SK-N-SH (cell line): Measurements from ENCODE around the gene ARMC9.

Source experiments
- CTCF ChIP-seq: fragments of 200-600 bp; sonication (generic); IDR thresholded peaks from 2 replicates; pipeline ENCODE4 v1.6.1; 2017; ENCODE audit warnings: antibody characterized with exemption, mild to moderate bottlenecking, moderate library complexity
- EP300 ChIP-seq, 2 experiments: IDR thresholded peaks; 2 replicates each; pipeline versions ENCODE4 v1.4.0 to v1.6.1; 2012; ENCODE audit warnings: borderline replicate concordance in 1 of 2, low read depth in 1 of 2, low read length in 1 of 2
- JUND ChIP-seq: IDR thresholded peaks from 2 replicates; pipeline ENCODE4 v1.4.0; 2012
- MEF2A ChIP-seq: IDR thresholded peaks from 2 replicates; pipeline ENCODE4 v1.4.0; 2012; ENCODE audit warnings: low read depth, borderline replicate concordance
- MXI1 ChIP-seq: IDR thresholded peaks from 2 replicates; pipeline ENCODE4 v1.6.1; 2012; ENCODE audit warnings: mild to moderate bottlenecking, low read depth, low read length, improper control_type of control experiment
- POLR2AphosphoS5 ChIP-seq: IDR thresholded peaks from 2 replicates; pipeline ENCODE4 v1.6.1; 2012; ENCODE audit warnings: low read depth, low read length
- RAD21 ChIP-seq: IDR thresholded peaks from 2 replicates; pipeline ENCODE4 v1.6.1; 2012; ENCODE audit warnings: mild to moderate bottlenecking, low read length
- RFX5 ChIP-seq: IDR thresholded peaks from 2 replicates; pipeline ENCODE4 v1.6.1; 2012; ENCODE audit warnings: mild to moderate bottlenecking, improper control_type of control experiment, low read length
- SMC3 ChIP-seq: IDR thresholded peaks from 2 replicates; pipeline ENCODE4 v1.6.1; 2012; ENCODE audit warnings: low read depth, low read length, improper control_type of control experiment
- TAF1 ChIP-seq: IDR thresholded peaks from 2 replicates; pipeline ENCODE4 v1.6.1; 2012; ENCODE audit warnings: low read depth, mild to moderate bottlenecking, low read length, moderate library complexity, borderline replicate concordance
- USF1 ChIP-seq: IDR thresholded peaks from 2 replicates; pipeline ENCODE4 v1.4.0; 2012; ENCODE audit warnings: low read depth, borderline replicate concordance
- TF ChIP-seq, protein P1 (sequence below): IDR thresholded peaks from 2 replicates; pipeline ENCODE4 v1.6.1; 2012; ENCODE audit warnings: mild to moderate bottlenecking, low read depth, low read length, moderate library complexity

DNA sequence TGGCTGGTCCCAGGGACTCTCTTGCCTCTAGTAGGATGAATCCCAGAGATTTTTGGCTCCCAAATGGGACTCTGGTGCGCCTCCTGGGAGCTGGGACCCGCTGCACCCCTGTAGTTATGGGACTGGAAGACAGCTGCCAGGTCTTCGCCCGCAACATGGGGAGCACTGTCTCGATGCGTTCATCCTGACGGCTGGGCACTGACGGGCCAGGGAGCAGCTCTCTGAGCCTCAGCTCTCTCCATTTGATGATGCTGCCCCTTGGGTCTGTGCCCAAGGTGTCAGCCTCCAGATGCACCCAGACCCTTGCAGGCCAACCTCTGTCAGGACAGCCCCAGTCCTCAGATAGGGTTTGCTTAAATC lies 9.3 kb upstream of the ARMC9 start:
- TF ChIP-seq RAD21 (no peak), JUND (no peak), TAF1 (no peak), USF1 (no peak), MXI1 (no peak), CTCF (no peak), EP300 (IDR thresholded peaks at IDR 0.05; ENCODE audit: borderline replicate concordance in 1 of 2, low read depth in 1 of 2, low read length in 1 of 2) (no peak), POLR2AphosphoS5 (no peak), SMC3 (no peak), RFX5 (no peak), MEF2A (no peak)
- TF ChIP-seq, protein P1, sequence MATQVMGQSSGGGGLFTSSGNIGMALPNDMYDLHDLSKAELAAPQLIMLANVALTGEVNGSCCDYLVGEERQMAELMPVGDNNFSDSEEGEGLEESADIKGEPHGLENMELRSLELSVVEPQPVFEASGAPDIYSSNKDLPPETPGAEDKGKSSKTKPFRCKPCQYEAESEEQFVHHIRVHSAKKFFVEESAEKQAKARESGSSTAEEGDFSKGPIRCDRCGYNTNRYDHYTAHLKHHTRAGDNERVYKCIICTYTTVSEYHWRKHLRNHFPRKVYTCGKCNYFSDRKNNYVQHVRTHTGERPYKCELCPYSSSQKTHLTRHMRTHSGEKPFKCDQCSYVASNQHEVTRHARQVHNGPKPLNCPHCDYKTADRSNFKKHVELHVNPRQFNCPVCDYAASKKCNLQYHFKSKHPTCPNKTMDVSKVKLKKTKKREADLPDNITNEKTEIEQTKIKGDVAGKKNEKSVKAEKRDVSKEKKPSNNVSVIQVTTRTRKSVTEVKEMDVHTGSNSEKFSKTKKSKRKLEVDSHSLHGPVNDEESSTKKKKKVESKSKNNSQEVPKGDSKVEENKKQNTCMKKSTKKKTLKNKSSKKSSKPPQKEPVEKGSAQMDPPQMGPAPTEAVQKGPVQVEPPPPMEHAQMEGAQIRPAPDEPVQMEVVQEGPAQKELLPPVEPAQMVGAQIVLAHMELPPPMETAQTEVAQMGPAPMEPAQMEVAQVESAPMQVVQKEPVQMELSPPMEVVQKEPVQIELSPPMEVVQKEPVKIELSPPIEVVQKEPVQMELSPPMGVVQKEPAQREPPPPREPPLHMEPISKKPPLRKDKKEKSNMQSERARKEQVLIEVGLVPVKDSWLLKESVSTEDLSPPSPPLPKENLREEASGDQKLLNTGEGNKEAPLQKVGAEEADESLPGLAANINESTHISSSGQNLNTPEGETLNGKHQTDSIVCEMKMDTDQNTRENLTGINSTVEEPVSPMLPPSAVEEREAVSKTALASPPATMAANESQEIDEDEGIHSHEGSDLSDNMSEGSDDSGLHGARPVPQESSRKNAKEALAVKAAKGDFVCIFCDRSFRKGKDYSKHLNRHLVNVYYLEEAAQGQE = no peak
